ENCODE data around the gene POLDIP3.
"Not testable (repeated sequence)": the region's sequence is repeated elsewhere in the genome, so short reads cannot be mapped to it uniquely, and the experiment has no call there.

Gene POLDIP3

GRCh38 chr22:42562684-42563083 is 52.0 kb downstream of the POLDIP3 start:
- no peaks in the 10 kb centered on the region for H3K9me3 ChIP-seq (replicated peaks; ENCODE audit: low read length)
- H3K4me2 ChIP-seq (ENCODE audit: low read length) = no peak overlapping the region
- no peaks in the 10 kb centered on the region for H3K4me1 ChIP-seq (ENCODE audit: control insufficient read depth, insufficient read depth, low read length)
- H3K9ac ChIP-seq (ENCODE audit: low read depth, low read length) = no peak overlapping the region
- H3K36me3 ChIP-seq (ENCODE audit: insufficient read depth, low read length) = no peaks in the 10 kb centered on the region
- no peak overlapping the region for H3K4me3 ChIP-seq (ENCODE audit: low read length)
- no peaks in the 10 kb centered on the region for H3K27me3 ChIP-seq (ENCODE audit: control insufficient read depth, insufficient read depth, low read length)

- Histone ChIP-seq H3K27me3 (ENCODE audit: control insufficient read depth, insufficient read depth, low read length) (no peaks in the 10 kb centered on the region), H3K4me2 (ENCODE audit: low read length) (no peak overlapping the region), H3K36me3 (ENCODE audit: insufficient read depth, low read length) (no peaks in the 10 kb centered on the region), H3K9ac (ENCODE audit: low read depth, low read length) (no peak overlapping the region), H3K9me3 (replicated peaks; ENCODE audit: low read length) (no peaks in the 10 kb centered on the region), H3K4me1 (ENCODE audit: control insufficient read depth, insufficient read depth, low read length) (no peaks in the 10 kb centered on the region), H3K4me3 (ENCODE audit: low read length) (no peak overlapping the region)
Measured at GRCh38 chr22:42562279-42562678, 52.4 kb downstream of the POLDIP3 start.

DNA sequence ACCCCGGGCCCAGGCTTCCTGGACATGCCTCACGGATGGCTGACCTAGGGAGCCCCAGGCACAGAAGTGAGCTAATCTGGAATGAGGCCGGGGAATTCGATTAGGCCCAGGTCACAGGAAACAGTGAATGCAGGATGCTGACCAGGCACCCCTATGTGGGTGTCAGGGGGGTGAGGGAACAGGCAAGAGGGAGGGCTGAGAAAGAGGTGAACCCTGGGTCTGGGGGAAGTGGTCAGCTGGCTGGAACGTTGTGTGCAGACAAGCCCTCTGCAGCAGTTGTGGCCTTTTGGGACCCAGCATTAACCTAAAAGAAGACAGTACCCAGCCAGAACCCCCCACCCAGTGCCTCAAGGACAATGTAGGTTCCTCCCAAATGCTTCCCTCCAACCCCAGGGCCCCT is 52.8 kb downstream of the POLDIP3 start:
- Histone ChIP-seq H3K4me2 (ENCODE audit: low read length) (no peak overlapping the region), H3K9ac (ENCODE audit: low read depth, low read length) (no peak overlapping the region), H3K9me3 (replicated peaks; ENCODE audit: low read length) (no peaks in the 10 kb centered on the region), H3K4me1 (ENCODE audit: control insufficient read depth, insufficient read depth, low read length) (no peaks in the 10 kb centered on the region), H3K27me3 (ENCODE audit: control insufficient read depth, insufficient read depth, low read length) (no peaks in the 10 kb centered on the region), H3K36me3 (ENCODE audit: insufficient read depth, low read length) (no peaks in the 10 kb centered on the region), H3K4me3 (ENCODE audit: low read length) (no peak overlapping the region)

- H3K9me3 ChIP-seq (replicated peaks; ENCODE audit: low read length) = no peaks in the 10 kb centered on the region
- no peak overlapping the region for H3K9ac ChIP-seq (ENCODE audit: low read depth, low read length)
- no peaks in the 10 kb centered on the region for H3K27me3 ChIP-seq (ENCODE audit: control insufficient read depth, insufficient read depth, low read length)
- H3K36me3 ChIP-seq (ENCODE audit: insufficient read depth, low read length) = no peaks in the 10 kb centered on the region
- H3K4me1 ChIP-seq (ENCODE audit: control insufficient read depth, insufficient read depth, low read length) = no peaks in the 10 kb centered on the region
- H3K4me3 ChIP-seq (ENCODE audit: low read length) = no peak overlapping the region
- H3K4me2 ChIP-seq (ENCODE audit: low read length) = no peak overlapping the region
Measured at GRCh38 chr22:42560781-42561180, 53.9 kb downstream of the POLDIP3 start.

DNA sequence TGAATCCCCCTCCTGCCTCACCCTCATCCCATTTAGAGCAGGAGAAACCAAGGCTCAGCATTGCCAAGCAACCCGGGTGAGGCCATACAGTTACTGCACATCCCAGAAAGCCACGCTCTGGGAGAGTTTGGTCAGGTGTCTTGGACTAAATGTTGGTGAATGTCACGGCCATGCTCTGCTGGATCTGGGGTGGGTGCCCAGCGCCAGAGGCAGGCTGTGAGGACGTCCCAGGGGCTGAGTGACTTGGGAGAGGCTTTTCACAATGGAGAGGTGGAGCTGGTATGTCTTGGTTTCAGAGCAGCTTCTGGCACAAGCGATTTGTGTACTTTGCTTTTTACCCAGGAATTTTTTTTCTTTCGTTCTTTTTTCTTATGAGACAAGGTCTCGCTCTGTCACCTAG is 54.3 kb downstream of the POLDIP3 start:
- Histone ChIP-seq H3K36me3 (ENCODE audit: insufficient read depth, low read length) (no peaks in the 10 kb centered on the region), H3K4me2 (ENCODE audit: low read length) (no peak overlapping the region), H3K4me1 (ENCODE audit: control insufficient read depth, insufficient read depth, low read length) (no peaks in the 10 kb centered on the region), H3K4me3 (ENCODE audit: low read length) (no peak overlapping the region), H3K9ac (ENCODE audit: low read depth, low read length) (no peak overlapping the region), H3K9me3 (replicated peaks; ENCODE audit: low read length) (no peaks in the 10 kb centered on the region), H3K27me3 (ENCODE audit: control insufficient read depth, insufficient read depth, low read length) (no peaks in the 10 kb centered on the region)

GRCh38 chr22:42553475-42554361 is 61.0 kb downstream of the POLDIP3 start, which contains the start of gene SERHL2:
TSS of gene SERHL2 (plus strand) at chr22:42553956. CDS start at chr22:42554021, 65 bp downstream.
- Histone ChIP-seq H3K9me3 (replicated peaks; ENCODE audit: low read length) (no peaks in the 10 kb centered on the region), H3K36me3 (ENCODE audit: insufficient read depth, low read length) (no peaks in the 10 kb centered on the region), H3K4me3 (ENCODE audit: low read length) (peak within 1 kb of the TSS; percentile 80), H3K4me2 (ENCODE audit: low read length) (peak within 1 kb of the TSS; percentile 99), H3K9ac (ENCODE audit: low read depth, low read length) (peak within 1 kb of the TSS; percentile 80), H3K4me1 (ENCODE audit: control insufficient read depth, insufficient read depth, low read length) (peaks cover 11% of the 10 kb centered on the region), H3K27me3 (ENCODE audit: control insufficient read depth, insufficient read depth, low read length) (peaks cover 19% of the 10 kb centered on the region)

DNA sequence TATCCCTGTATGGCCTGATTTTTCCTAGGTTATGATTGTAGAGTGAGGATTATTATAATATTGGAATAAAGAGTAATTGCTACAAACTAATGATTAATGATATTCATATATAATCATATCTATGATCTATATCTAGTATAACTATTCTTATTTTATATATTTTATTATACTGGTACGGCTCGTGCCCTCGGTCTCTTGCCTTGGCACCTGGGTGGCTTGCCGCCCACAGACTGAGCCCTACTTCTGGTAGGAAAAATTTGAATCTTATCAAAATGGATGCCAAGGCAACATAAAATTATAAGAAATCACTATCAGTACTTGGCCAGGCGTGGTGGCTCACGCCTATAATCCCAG is 62.4 kb downstream of the POLDIP3 start:
- H3K4me3 ChIP-seq (ENCODE audit: low read length); H3K36me3 ChIP-seq (ENCODE audit: insufficient read depth, low read length); H3K9me3 ChIP-seq (replicated peaks; ENCODE audit: low read length); H3K4me2 ChIP-seq (ENCODE audit: low read length); H3K9ac ChIP-seq (ENCODE audit: low read depth, low read length): not testable (repeated sequence)
- Histone ChIP-seq H3K4me1 (ENCODE audit: control insufficient read depth, insufficient read depth, low read length) (peaks cover 11% of the 10 kb centered on the region), H3K27me3 (ENCODE audit: control insufficient read depth, insufficient read depth, low read length) (peaks cover 21% of the 10 kb centered on the region)

DNA sequence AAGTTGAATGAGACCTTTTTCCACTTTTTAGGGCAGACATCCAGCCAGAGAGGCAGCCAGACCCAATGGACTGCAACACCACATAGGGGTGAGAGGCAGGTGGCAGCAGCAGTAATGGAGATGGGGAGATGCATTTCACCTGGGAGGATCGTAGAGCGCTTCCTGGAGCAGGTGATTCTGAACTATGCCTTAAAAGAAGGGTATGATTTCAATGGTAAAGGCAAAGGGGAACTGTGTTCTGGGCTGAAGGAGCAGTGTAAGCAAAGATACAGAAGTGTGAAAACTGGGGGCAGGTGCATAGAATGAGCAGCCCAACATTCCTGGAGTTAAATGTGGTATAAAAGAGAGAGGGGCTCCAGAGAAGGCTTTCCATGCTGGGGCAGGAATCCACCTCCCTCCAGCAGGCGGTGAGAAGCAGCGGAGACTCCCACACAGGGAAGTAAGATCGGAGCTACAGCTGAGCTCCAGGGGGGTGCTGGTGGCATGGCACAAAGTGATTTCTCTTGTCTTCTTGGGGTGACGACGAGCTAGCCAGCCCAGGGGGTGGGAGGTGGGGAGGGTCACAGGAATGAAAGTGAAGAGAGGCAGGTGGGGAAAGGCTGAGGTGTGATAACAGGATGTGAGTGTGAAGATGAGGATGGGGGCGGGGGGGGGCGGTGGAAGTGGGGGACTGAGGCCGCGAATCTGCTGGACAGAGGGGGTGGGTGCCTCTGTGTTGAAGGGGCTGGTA is 65.2 kb downstream of the POLDIP3 start:
- Histone ChIP-seq H3K4me2 (ENCODE audit: low read length) (no peak overlapping the region), H3K4me3 (ENCODE audit: low read length) (no peak overlapping the region), H3K9ac (ENCODE audit: low read depth, low read length) (no peak overlapping the region), H3K4me1 (ENCODE audit: control insufficient read depth, insufficient read depth, low read length) (peaks cover 11% of the 10 kb centered on the region), H3K9me3 (replicated peaks; ENCODE audit: low read length) (no peaks in the 10 kb centered on the region), H3K27me3 (ENCODE audit: control insufficient read depth, insufficient read depth, low read length) (peaks cover 21% of the 10 kb centered on the region), H3K36me3 (ENCODE audit: insufficient read depth, low read length) (no peaks in the 10 kb centered on the region)

DNA sequence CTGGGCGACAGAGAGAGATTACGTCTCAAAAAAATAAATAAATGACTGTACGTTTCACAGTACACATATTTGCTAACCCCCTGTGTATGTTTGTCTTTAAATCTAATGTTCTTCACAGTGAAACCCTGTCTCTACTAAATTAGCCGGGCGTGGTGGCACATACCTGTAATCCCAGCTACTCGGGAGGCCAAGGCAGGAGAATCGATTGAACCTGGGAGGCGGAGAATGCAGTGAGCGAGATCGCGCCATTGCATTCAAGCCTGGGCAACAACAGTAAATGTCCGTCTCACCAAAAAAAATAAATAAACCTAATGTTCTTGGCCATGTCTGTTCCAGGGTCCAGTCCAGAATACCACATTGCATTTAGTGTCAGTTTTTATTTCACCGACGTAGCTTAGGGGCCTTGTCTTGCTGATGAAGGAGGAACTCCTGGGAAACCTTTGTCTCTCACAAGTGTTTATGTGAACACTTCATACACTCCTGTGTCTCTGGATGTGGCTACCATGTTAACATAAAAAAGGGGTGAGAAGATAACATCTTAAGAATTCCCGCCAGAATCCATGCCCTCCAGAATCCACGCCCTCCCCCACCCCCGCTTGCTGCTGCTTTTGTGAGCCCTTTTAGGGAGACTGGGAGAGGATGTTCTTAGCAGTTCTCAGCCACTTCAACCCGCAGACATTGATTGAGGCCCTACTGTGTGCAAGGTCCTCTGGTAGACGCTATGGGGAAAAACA is 65.9 kb downstream of the POLDIP3 start:
- Histone ChIP-seq H3K27me3 (ENCODE audit: control insufficient read depth, insufficient read depth, low read length) (peaks cover 21% of the 10 kb centered on the region), H3K4me1 (ENCODE audit: control insufficient read depth, insufficient read depth, low read length) (peaks cover 4% of the 10 kb centered on the region), H3K4me2 (ENCODE audit: low read length) (no peak overlapping the region), H3K4me3 (ENCODE audit: low read length) (no peak overlapping the region), H3K9ac (ENCODE audit: low read depth, low read length) (no peak overlapping the region), H3K9me3 (replicated peaks; ENCODE audit: low read length) (no peaks in the 10 kb centered on the region), H3K36me3 (ENCODE audit: insufficient read depth, low read length) (no peaks in the 10 kb centered on the region)

DNA sequence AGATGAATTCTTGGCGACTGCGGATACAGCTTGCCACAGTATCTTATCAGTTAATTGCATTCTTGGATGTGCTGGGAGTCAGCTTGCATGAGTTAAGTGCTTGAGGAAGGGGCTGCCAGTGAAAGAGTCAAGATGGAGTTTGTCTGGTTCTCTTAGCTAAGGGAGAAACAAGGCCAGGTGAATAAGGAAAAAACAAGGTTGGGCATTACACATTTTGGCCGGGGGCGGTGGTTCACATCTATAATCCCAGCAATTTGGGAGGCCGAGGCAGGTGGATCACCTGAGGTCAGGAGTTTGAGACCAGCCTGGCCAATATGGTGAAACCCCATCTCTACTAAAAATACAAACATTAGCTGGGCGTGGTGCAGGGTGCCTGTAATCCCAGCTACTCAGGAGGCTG is 66.6 kb downstream of the POLDIP3 start:
- H3K9ac ChIP-seq (ENCODE audit: low read depth, low read length); H3K36me3 ChIP-seq (ENCODE audit: insufficient read depth, low read length): not testable (repeated sequence)
- peaks cover 21% of the 10 kb centered on the region for H3K27me3 ChIP-seq (ENCODE audit: control insufficient read depth, insufficient read depth, low read length)

DNA sequence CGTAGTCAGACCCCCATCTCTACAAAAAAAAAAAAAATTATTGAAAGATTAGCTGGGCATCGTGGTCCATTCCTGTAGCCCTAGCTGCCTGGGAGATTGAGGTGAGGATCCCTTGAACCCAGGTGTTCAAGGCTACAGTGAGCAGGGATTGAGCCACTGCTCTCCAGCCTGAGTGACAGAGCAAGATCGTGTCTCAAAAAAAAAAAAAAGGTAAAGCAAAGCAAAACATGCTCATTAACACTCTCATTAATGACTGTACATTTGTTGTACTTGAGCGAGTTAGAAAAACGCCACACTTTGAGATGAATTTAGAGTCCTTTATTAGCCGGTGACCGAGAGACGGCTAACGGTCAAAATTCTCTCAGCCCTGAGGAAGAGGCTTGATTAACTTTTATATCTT is 67.1 kb downstream of the POLDIP3 start:
- peaks cover 21% of the 10 kb centered on the region for H3K27me3 ChIP-seq (ENCODE audit: control insufficient read depth, insufficient read depth, low read length)
- no peak overlapping the region for H3K9ac ChIP-seq (ENCODE audit: low read depth, low read length)
- H3K36me3 ChIP-seq (ENCODE audit: insufficient read depth, low read length) = no peaks in the 10 kb centered on the region
- H3K9me3 ChIP-seq (replicated peaks; ENCODE audit: low read length) = no peaks in the 10 kb centered on the region
- no peaks in the 10 kb centered on the region for H3K4me1 ChIP-seq (ENCODE audit: control insufficient read depth, insufficient read depth, low read length)
- H3K4me2 ChIP-seq (ENCODE audit: low read length) = no peak overlapping the region
- H3K4me3 ChIP-seq (ENCODE audit: low read length) = no peak overlapping the region

More for the DNA sequence above, 66.6 kb downstream of the POLDIP3 start:
- H3K4me1 ChIP-seq (ENCODE audit: control insufficient read depth, insufficient read depth, low read length); H3K4me3 ChIP-seq (ENCODE audit: low read length); H3K9me3 ChIP-seq (replicated peaks; ENCODE audit: low read length); H3K4me2 ChIP-seq (ENCODE audit: low read length): not testable (repeated sequence)
